Measurements from ENCODE around the gene ASRGL1. TPM values are rescaled to one million over a fixed set of nuclear protein-coding genes. Genes with fewer than 3 reads are reported as not detected.

ASRGL1 gene
- total RNA-seq, 1 experiment from 2014 or later = 26.6 TPM

- Histone ChIP-seq H3K4me3 (ENCODE audit: low read length) (no peak overlapping the region), H3K79me2 (ENCODE audit: low read length) (no peaks in the 10 kb centered on the region), H3K9me3 (ENCODE audit: low read length) (no peaks in the 10 kb centered on the region), H3K9ac (ENCODE audit: low read length) (no peak overlapping the region), H3K9me2 (replicated peaks; ENCODE audit: low read length) (no peaks in the 10 kb centered on the region), H3K4me2 (ENCODE audit: low read length) (no peak overlapping the region), H3F3A (ENCODE audit: low read length, unreplicated experiment) (no peaks in the 10 kb centered on the region), H3K36me3 (ENCODE audit: low read depth, low read length) (no peaks in the 10 kb centered on the region), H4K20me1 (ENCODE audit: low read length) (no peaks in the 10 kb centered on the region), H3K27ac (ENCODE audit: low read length) (no peak overlapping the region), H2AFZ (ENCODE audit: low read length) (no peak overlapping the region), H3K4me1 (ENCODE audit: insufficient read depth, low read length) (no peaks in the 10 kb centered on the region), H3K27me3 (ENCODE audit: low read length) (no peaks in the 10 kb centered on the region)
- BruUV-seq (replicated peaks) = no TSS peak
- CTCF ChIA-PET = no interaction called here
- intact Hi-C loops (cut with micrococcal nuclease) = no loop called here
- ATAC-seq (no peak), DNase-seq (no peak)
- POLR2A ChIA-PET (ENCODE audit: unreplicated experiment) = no interaction called here
- TF ChIP-seq EZH2 (IDR thresholded peaks at IDR 0.05; ENCODE audit: low read length, unreplicated experiment) (no peak), CTCF (conservative IDR thresholded peaks at IDR 0.05; ENCODE audit: low read depth, low read length) (no peak), EZH2phosphoT487 (IDR thresholded peaks at IDR 0.05; ENCODE audit: borderline replicate concordance, low read length) (no peak)
Measured at GRCh38 chr11:62344210-62344609, 7.0 kb downstream of the ASRGL1 start.

GRCh38 chr11:62345861-62346260, 8.6 kb downstream of the ASRGL1 start:
- Histone ChIP-seq H3K4me3 (ENCODE audit: low read length) (no peak overlapping the region), H2AFZ (ENCODE audit: low read length) (no peak overlapping the region), H3F3A (ENCODE audit: low read length, unreplicated experiment) (no peaks in the 10 kb centered on the region), H3K36me3 (ENCODE audit: low read depth, low read length) (no peaks in the 10 kb centered on the region), H4K20me1 (ENCODE audit: low read length) (no peaks in the 10 kb centered on the region), H3K4me2 (ENCODE audit: low read length) (no peak overlapping the region), H3K79me2 (ENCODE audit: low read length) (no peaks in the 10 kb centered on the region), H3K9me3 (ENCODE audit: low read length) (no peaks in the 10 kb centered on the region), H3K27me3 (ENCODE audit: low read length) (no peaks in the 10 kb centered on the region), H3K9me2 (replicated peaks; ENCODE audit: low read length) (no peaks in the 10 kb centered on the region), H3K4me1 (ENCODE audit: insufficient read depth, low read length) (no peaks in the 10 kb centered on the region), H3K9ac (ENCODE audit: low read length) (no peak overlapping the region), H3K27ac (ENCODE audit: low read length) (no peak overlapping the region)
- CTCF ChIA-PET = interaction anchor here (0.7 kb wide), 1 partner anchor 24 kb away, joined by 7 read pairs; no protein-coding TSS in a partner anchor
- intact Hi-C loops (cut with micrococcal nuclease) = no loop called here
- POLR2A ChIA-PET (ENCODE audit: unreplicated experiment) = no interaction called here
- BruUV-seq (replicated peaks) = no TSS peak
- no peak for TF ChIP-seq EZH2 (IDR thresholded peaks at IDR 0.05; ENCODE audit: low read length, unreplicated experiment)
- TF ChIP-seq EZH2phosphoT487 (IDR thresholded peaks at IDR 0.05; ENCODE audit: borderline replicate concordance, low read length) = no peak
- TF ChIP-seq CTCF (conservative IDR thresholded peaks at IDR 0.05; ENCODE audit: low read depth, low read length) = no peak
- DNase-seq = no peak
- no peak for ATAC-seq

GRCh38 chr11:62352355-62353336, 15.4 kb downstream of the ASRGL1 start:
- DNase-seq = peak; percentile 10
- no TSS peak for BruUV-seq (replicated peaks)
- no peak overlapping the region for H3K4me2 ChIP-seq (ENCODE audit: low read length)

More at GRCh38 chr11:62352355-62353336, 15.4 kb downstream of the ASRGL1 start:
- TF ChIP-seq EZH2 (IDR thresholded peaks at IDR 0.05; ENCODE audit: low read length, unreplicated experiment) (no peak), EZH2phosphoT487 (IDR thresholded peaks at IDR 0.05; ENCODE audit: borderline replicate concordance, low read length) (no peak), CTCF (conservative IDR thresholded peaks at IDR 0.05; ENCODE audit: low read depth, low read length) (no peak)
- ChIA-PET POLR2A (ENCODE audit: unreplicated experiment) (no interaction called here), CTCF (interaction anchor here (0.6 kb wide), 1 partner anchor 135 kb away, joined by 6 read pairs; no protein-coding TSS in a partner anchor)
- no peak overlapping the region for H3K4me3 ChIP-seq (ENCODE audit: low read length)
- ATAC-seq = no peak
- no peaks in the 10 kb centered on the region for H3K36me3 ChIP-seq (ENCODE audit: low read depth, low read length)
- no peak overlapping the region for H3K9ac ChIP-seq (ENCODE audit: low read length)
- H3K9me2 ChIP-seq (replicated peaks; ENCODE audit: low read length) = no peaks in the 10 kb centered on the region
- intact Hi-C loops (cut with micrococcal nuclease) = no loop called here
- H3K79me2 ChIP-seq (ENCODE audit: low read length) = no peaks in the 10 kb centered on the region
- H2AFZ ChIP-seq (ENCODE audit: low read length) = no peak overlapping the region
- peaks cover 9% of the 10 kb centered on the region; the same call in 1 of the 2 replicates for H3K4me1 ChIP-seq (ENCODE audit: insufficient read depth, low read length)
- H3K27ac ChIP-seq (ENCODE audit: low read length) = no peak overlapping the region
- H4K20me1 ChIP-seq (ENCODE audit: low read length) = no peaks in the 10 kb centered on the region
- H3K9me3 ChIP-seq (ENCODE audit: low read length) = no peaks in the 10 kb centered on the region
- no peaks in the 10 kb centered on the region for H3K27me3 ChIP-seq (ENCODE audit: low read length)
- H3F3A ChIP-seq (ENCODE audit: low read length, unreplicated experiment) = no peaks in the 10 kb centered on the region

Measured in PC-3 (cell line).